AG10803 (cell line): ENCODE results near the gene AVPR2.

ENCODE experiments used
- DNase-seq: peaks from one replicate; pipeline ENCODE4 v3.0.0; 2010; ENCODE audit warnings: low read depth
- H3K4me3 ChIP-seq: 2 replicates; pipeline ENCODE4 v1.5.1; 2011; ENCODE audit warnings: mild to moderate bottlenecking, low read length, control low read depth
- TF ChIP-seq, protein P1 (sequence below): conservative IDR thresholded peaks from 2 replicates; pipeline ENCODE4 v1.5.1; 2011; ENCODE audit warnings: mild to moderate bottlenecking, low read length, control low read depth, inconsistent platforms

Gene AVPR2

DNA sequence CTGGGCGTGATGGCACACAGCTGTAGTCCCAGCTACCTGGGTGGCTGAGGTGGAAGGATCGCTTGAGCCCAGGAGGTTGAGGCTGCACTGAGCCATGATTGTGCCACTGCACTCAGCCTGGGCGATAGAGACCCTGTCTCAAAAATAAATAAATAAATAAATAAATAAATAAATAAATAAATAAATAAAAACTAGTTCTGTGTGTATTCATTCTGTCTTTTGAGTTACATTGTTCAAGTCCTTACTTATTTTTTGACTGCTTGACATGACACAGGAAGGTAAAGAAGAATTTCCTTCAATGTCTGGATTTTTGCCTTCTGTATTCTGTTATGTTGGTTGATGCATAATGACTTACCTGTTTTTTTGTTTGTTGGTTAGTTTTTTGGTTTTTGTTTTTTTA is 32.6 kb downstream of the AVPR2 start:
- TF ChIP-seq, protein P1, sequence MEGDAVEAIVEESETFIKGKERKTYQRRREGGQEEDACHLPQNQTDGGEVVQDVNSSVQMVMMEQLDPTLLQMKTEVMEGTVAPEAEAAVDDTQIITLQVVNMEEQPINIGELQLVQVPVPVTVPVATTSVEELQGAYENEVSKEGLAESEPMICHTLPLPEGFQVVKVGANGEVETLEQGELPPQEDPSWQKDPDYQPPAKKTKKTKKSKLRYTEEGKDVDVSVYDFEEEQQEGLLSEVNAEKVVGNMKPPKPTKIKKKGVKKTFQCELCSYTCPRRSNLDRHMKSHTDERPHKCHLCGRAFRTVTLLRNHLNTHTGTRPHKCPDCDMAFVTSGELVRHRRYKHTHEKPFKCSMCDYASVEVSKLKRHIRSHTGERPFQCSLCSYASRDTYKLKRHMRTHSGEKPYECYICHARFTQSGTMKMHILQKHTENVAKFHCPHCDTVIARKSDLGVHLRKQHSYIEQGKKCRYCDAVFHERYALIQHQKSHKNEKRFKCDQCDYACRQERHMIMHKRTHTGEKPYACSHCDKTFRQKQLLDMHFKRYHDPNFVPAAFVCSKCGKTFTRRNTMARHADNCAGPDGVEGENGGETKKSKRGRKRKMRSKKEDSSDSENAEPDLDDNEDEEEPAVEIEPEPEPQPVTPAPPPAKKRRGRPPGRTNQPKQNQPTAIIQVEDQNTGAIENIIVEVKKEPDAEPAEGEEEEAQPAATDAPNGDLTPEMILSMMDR: no peak
- no peak for DNase-seq

DNA sequence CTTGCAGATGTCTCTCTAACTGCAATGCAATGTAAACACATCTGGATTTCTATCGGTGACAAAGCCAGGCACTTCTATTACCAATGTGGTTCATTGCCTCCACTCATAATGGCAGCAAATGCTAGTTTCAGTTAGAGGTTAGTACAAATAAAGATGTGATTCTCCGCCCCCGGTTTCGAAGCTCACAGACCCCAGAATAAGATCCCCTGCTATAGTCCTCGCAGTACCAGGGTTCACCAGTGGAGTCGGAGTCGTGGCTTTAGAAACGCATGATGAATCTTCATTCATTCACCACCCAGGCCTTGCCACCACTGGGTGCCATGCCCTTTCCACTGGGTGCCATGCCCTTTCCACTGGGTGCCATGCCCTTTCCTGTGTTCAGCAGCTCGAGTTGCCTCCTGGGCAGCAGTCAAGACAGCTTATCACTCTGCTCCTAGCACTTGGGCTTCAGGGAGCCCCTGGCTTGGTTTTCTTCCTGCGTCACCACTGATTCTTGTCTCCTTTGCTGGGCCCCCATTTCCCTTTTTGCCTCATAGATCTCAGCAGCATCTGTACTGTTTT is 33.8 kb downstream of the AVPR2 start:
- TF ChIP-seq, protein P1: no peak
- no peak for DNase-seq
- H3K4me3 ChIP-seq: no peak overlapping the region

More for the DNA sequence above, 32.6 kb downstream of the AVPR2 start:
- no peak overlapping the region for H3K4me3 ChIP-seq

DNA sequence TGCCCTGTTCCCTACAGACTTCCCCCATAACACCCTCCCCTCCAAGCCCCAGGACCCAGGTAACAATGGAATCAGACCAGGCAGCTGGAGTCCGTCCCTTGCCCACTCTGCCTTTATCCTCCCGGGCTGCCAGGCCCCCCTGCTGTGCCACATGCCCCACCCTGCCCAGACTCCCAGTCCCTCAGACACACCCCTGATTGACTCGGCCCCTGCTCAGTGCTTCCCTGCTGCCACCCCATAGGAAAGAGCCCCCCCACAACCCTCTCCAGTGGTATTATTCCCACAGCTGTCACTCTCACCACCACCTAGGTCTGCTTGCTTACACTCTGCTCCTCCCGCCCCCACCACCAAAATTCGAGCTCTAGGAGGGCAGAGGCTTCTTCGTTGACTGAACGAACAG is 35.1 kb downstream of the AVPR2 start:
- DNase-seq: no peak
- no peak overlapping the region for H3K4me3 ChIP-seq
- TF ChIP-seq, protein P1: no peak

DNA sequence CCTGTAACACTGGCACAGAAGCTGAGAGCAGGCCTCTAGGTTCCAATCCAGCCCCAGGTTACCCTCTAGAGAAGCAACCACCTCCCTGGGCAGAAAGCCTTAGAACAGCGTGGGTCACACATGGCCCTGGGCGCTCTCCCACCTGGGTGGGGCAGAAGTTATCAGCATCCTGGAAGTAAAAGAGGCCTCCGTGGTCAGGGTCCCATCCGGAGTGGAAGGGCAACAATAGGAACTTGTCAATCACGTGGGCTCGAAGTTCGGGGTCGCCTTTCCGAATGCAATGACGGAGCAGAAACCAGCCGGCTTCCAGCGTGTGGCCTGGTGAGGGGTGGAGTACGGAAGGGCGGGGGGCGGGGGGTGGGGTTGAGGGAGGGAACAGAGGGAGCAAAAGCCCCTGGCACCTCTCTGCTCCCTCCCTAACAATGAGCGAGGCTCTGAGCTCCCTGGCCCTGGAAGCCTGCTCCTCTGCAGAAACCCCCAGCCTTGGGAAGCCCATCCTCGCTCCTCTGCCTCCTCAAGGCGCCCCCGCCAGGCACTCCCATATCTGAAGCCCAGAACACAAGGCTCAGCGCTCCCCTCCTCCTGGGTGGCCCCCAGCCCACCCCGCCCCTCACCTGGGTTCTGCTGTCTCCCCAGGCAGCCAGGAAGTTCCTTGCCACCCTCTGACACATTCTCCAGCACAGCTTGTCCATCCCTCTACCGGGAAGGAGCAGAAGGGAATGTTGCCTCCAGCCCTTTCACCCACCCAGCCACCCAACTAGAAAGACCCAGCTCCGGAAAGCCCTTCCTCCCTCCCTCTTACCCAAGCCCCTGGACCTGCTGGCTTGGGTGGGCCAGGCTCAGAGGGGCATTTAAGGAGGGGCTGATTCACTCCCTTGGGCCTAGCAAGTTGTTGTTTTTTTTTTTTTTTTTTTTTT is 37.1 kb downstream of the AVPR2 start:
- no peak for DNase-seq
- H3K4me3 ChIP-seq: no peak overlapping the region
- TF ChIP-seq, protein P1: no peak

DNA sequence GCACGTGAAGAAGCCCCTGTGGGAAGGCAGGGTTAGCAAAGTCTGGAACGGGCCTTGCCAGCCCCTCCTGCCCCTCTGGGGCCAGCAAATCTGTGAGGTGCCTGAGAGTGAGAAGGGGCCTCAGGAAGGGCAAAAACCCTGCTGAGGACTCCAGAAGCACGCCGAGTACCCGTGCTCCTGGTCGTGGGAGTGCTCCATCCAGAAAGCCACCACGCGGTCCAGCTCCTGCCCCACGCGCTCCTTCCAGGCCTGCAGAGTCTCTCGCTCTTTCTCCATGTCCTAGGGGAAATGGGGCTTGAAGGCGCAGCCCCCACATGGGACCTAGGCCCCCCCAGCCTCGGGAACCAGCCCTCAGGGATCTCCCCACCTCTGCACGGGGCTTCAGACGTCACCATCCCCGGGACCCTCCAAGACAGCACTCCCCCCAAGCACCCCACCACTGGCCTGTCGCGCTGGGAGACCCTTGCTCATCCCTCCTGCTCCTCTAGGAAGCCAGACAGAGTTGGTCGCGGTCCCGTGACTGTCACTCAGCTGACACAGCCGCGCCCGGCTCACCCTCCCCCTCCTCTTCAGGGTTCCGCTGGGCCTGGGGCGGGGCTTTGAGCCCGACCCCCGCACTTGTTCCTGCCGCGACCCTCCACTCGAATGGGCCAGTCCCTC is 39.8 kb downstream of the AVPR2 start, which contains the start of gene RENBP:
RENBP (minus strand) TSS at position 504 of the 660 bp plus-strand sequence; CDS start at position 471, 33 bp downstream.
- DNase-seq: no peak

DNA sequence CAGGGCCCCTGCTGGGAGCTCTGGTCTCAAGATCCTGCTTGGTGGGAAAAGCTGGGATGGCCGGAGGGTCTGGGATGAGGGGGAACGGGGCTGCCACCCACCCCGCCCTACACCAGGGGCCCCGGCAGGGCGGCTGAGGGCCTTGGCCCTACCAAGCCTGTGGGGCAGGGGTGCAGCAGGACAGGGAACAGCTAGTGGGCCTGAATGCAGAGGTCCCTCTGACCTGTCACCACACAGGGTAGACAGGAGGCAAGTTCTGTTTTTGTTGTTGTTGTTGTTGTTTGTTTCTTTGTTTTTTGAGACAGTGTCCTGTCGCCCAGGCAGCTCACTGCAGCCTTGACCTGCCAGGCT is 40.3 kb downstream of the AVPR2 start:
- H3K4me3 ChIP-seq: no peak overlapping the region

More for the DNA sequence above, 39.8 kb downstream of the AVPR2 start, which contains the start of gene RENBP:
- no peak within 1 kb of the TSS for H3K4me3 ChIP-seq
- TF ChIP-seq, protein P1: no peak

More for the DNA sequence above, 40.3 kb downstream of the AVPR2 start:
- no peak for DNase-seq
- TF ChIP-seq, protein P1: no peak
